GM19397 (cell line): ENCODE results near the gene SYT9.
"Not testable (repeated sequence)": the region's sequence is repeated elsewhere in the genome, so short reads cannot be mapped to it uniquely, and the experiment has no call there.

Source experiments
- ATAC-seq: cut with Tn5 transposase; IDR thresholded peaks from one replicate; pipeline ENCODE4 v1.9.1; 2021; ENCODE audit warnings: mild to moderate bottlenecking, moderate library complexity; ENCODE audit not compliant: unreplicated experiment

SYT9 gene

GRCh38 chr11:7332451-7332850, 80.7 kb downstream of the SYT9 start:
- no peak for ATAC-seq

GRCh38 chr11:7332962-7333361, 81.3 kb downstream of the SYT9 start:
- ATAC-seq = no peak

DNA sequence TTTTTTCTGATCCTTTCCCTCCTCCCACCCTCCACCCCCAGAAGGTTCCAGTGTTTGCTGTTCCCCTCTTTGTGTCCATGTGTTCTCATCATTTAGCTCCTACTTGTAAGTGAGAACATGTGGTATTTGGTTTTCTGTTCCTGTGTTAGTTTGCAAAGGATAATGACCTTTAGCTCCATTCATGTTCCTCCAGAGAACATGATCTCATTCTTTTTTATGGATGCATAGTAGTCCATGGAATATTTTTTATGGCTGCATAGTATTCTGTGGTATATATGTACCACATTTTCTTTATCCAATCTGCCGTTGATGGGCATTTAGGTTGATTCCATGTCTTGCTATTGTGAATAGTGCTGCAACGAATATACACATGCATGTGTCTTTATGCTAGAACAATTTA, 83.7 kb downstream of the SYT9 start:
- ATAC-seq = not testable (repeated sequence)

- ATAC-seq = no peak
These were observed 89.8 kb downstream of the SYT9 start for GRCh38 chr11:7341551-7341950.

DNA sequence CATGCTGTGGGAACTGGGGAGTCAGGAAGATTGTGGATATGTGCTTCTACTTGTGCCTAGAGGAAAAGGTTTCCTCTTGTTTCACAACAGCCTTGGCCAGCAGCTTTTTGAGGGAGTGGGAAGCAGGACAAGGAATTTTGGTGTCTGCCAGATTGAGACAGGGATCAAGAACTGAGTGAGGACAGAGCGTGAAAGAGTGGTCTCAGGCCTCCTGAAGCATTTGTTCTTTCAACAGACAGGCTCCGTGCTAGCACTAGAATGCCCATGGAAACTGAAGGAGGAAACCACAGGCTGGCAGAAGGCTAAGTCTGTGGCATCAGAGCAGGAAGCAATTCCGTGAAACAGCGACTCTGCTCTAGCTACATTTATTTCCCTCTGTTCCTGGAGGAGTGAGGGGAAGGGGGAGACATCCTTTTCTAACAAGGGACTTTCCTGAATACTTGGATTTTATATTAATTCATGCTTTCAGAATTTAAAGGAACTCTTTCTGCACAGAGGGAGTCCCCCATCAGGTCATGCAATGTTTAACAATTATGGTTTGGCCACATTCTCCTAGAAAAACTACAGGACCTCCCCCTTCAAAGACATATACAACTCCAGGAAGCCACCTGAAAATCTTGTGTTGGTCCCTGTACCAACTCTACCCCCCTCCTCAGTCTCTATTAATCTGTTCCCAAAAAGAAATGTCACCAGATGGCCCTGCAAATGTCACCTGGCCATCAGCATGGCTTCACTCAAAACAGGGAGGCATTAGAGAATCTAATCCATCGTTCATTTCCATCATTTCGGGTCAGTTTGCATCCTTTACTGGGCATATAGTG, 96.1 kb downstream of the SYT9 start:
- no peak for ATAC-seq

DNA sequence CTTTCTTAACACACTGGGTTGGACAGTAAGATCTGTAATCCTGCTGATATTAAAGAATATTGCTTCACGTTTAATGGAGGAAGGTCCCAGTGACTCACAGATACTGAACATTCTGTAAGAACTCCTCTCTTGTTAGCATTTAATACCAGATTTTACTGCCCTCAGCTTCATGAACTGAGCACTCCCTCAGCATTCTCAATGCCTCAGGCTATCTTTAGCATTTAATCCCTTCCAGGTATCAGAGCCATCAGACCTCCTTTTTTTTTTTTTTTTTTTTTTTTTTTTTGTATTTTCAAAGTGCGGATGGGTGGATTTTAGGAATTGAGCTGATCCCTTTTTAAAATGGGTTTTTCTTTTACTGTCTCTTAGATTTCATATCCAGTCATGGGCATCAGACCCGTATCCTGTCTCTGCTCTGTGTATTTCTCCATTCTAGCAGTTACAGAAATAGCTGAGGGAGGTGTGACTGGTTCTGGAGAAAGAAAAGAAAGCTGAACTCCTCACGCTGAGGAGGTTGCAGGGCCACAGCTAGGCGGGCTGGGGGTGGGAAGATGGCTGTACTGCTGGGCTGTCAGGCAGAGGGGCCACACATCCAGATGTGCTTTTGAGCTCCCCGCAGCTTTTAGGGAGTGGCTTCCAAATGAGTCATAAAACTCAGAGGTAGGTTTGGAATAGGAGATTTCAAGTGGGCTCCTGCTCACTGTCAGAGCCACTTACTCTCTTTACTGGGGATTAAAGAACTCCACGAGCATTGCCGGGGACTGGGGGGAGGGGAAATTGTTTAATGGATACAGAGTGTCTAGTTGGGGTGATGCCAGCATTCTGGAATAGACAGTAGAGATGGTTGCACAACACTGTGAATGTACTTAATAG, 97.0 kb downstream of the SYT9 start:
- ATAC-seq = no peak

GRCh38 chr11:7351228-7351627, 99.5 kb downstream of the SYT9 start:
- no peak for ATAC-seq

GRCh38 chr11:7353100-7353499, 101.4 kb downstream of the SYT9 start:
- no peak for ATAC-seq

GRCh38 chr11:7364660-7365059, 113.0 kb downstream of the SYT9 start:
- no peak for ATAC-seq

DNA sequence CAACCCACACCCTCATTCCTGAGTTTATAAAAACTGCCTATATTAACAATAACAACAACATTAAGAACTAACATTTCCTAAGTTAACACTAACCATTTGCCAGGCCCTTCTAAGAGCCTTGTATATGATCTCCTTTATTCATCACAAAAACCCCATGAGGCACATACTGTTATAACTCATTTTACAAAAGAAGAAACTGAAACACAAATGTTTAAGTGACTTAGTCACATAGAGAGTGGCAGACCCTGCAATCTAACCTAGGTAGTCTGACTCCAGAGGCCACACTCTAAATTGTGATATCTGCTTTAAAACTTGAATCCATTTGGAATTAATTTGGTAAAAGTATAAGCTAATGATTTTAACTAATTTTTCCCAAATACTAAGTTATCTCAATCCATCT, 116.1 kb downstream of the SYT9 start:
- ATAC-seq = no peak

- no peak for ATAC-seq
These were observed 124.7 kb downstream of the SYT9 start for GRCh38 chr11:7376386-7376785.

- ATAC-seq = no peak
These were observed 130.2 kb downstream of the SYT9 start for GRCh38 chr11:7381937-7382336.

- ATAC-seq = no peak
These were observed 131.7 kb downstream of the SYT9 start for GRCh38 chr11:7383406-7383805.

DNA sequence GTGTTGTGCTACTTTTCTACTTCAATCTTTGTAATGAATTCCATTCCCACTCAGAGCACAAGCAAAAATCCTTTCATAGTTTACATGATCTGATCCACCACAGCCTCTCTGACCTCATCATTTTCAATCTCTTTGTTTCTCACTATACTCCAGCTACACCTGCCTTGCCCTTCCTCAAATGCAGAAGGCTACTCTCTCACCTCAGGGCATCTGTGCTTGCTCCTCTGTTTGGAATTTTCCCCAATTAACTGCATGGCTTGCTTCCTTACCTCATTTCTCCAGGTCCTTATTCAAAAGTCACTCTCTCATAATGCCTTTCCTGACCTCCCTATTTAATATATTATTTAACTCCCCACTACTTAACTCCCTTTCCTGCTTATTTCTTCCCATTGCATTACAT, 133.0 kb downstream of the SYT9 start:
- no peak for ATAC-seq

DNA sequence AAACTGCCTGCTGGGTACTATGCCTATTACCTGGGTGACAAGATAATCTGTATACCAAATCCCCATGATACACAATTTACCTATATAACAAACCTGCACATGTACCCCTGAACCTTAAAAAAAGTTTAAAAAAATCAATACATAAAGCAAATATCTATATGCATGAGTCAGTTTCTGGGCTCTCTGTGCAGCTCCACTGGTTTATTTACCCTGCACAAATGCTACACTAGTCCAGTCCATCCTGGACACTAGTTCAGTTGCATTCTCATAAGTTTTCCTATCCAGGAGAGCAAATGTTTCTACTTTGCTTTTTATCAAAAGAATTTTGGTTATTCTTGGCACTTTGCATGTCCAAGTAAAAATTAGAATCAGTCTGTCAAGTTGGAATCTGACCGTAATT, 133.8 kb downstream of the SYT9 start:
- no peak for ATAC-seq

GRCh38 chr11:7413961-7414915, 162.5 kb downstream of the SYT9 start:
- no peak for ATAC-seq

- no peak for ATAC-seq
These were observed 163.5 kb downstream of the SYT9 start for GRCh38 chr11:7414973-7415817.

DNA sequence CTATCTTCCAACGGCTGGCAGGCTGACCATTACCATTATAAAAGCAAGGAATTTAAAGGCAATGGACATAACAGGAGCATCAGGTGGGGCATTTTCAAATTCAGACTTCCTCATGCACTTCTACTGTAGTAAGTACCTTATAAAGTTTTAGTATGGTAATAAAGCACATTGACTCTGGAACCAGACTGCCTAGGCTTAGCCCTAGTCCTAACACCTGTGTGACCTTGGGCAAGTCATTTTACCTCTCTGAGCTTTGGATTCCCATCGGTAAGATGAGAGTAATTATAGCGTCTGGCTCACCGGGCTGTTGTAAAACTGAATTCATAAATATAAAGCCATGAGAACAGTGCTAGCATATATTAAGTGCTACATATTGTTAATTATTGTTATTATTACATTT, 164.4 kb downstream of the SYT9 start:
- ATAC-seq = no peak

GRCh38 chr11:7417328-7417727, 165.6 kb downstream of the SYT9 start:
- ATAC-seq = no peak

- no peak for ATAC-seq
These were observed 166.4 kb downstream of the SYT9 start for GRCh38 chr11:7418061-7418460.
